Endothelial cell of hepatic sinusoid (primary cell): ENCODE data around the gene ACADM.
"Not testable (repeated sequence)": the region's sequence is repeated elsewhere in the genome, so short reads cannot be mapped to it uniquely, and the experiment has no call there.

Experiments
- in situ Hi-C: cut with HindIII; loops from 2 replicates; pipeline ENCODE4 v1.10.0; 2017; ENCODE audit warnings: low sequenced_read_pairs

Gene ACADM

GRCh38 chr1:75733661-75734060 is 9.2 kb downstream of the ACADM start:
- in situ Hi-C loops: no loop called here

GRCh38 chr1:75736016-75736415 is 11.5 kb downstream of the ACADM start:
- in situ Hi-C loops: no loop called here

- in situ Hi-C loops: no loop called here
Observed at GRCh38 chr1:75742047-75742625, 17.6 kb downstream of the ACADM start.

- in situ Hi-C loops: no loop called here
Observed at GRCh38 chr1:75745276-75745675, 20.8 kb downstream of the ACADM start.

- in situ Hi-C loops: not testable (repeated sequence)
Observed at GRCh38 chr1:75757210-75757609, 32.7 kb downstream of the ACADM start.

GRCh38 chr1:75758543-75758942 is 34.0 kb downstream of the ACADM start:
- in situ Hi-C loops: not testable (repeated sequence)

- in situ Hi-C loops: no loop called here
Observed at GRCh38 chr1:75764057-75764655, 39.6 kb downstream of the ACADM start.

GRCh38 chr1:75765697-75766355 is 41.3 kb downstream of the ACADM start:
- in situ Hi-C loops: loop anchor here (5.0 kb wide), 1 partner anchor 36 kb away; no protein-coding TSS in a partner anchor

- in situ Hi-C loops: loop anchor here (5.0 kb wide), 1 partner anchor 34 kb away; no protein-coding TSS in a partner anchor
Observed at GRCh38 chr1:75768016-75768415, 43.5 kb downstream of the ACADM start.

GRCh38 chr1:75770761-75771160 is 46.3 kb downstream of the ACADM start:
- in situ Hi-C loops: no loop called here

- in situ Hi-C loops: no loop called here
Observed at GRCh38 chr1:75771978-75772377, 47.5 kb downstream of the ACADM start.

- in situ Hi-C loops: not testable (repeated sequence)
Observed at GRCh38 chr1:75777812-75778211, 53.3 kb downstream of the ACADM start.

GRCh38 chr1:75778694-75779093 is 54.2 kb downstream of the ACADM start:
- in situ Hi-C loops: not testable (repeated sequence)

- in situ Hi-C loops: not testable (repeated sequence)
Observed at GRCh38 chr1:75780183-75780582, 55.7 kb downstream of the ACADM start.

- in situ Hi-C loops: not testable (repeated sequence)
Observed at GRCh38 chr1:75783920-75784319, 59.4 kb downstream of the ACADM start.

GRCh38 chr1:75785320-75785982 is 60.9 kb downstream of the ACADM start:
- in situ Hi-C loops: no loop called here

GRCh38 chr1:75785983-75786853 is 61.7 kb downstream of the ACADM start, which contains the start of gene RABGGTB:
RABGGTB (plus strand) TSS chr1:75786256; CDS start chr1:75786272, 16 bp downstream.
- in situ Hi-C loops: no loop called here

- in situ Hi-C loops: no loop called here
Observed at GRCh38 chr1:75786901-75787493, 62.5 kb downstream of the ACADM start.

- in situ Hi-C loops: no loop called here
Observed at GRCh38 chr1:75787524-75787923, 63.0 kb downstream of the ACADM start.

- in situ Hi-C loops: no loop called here
Observed at GRCh38 chr1:75789988-75790387, 65.5 kb downstream of the ACADM start.
